Fibroblast of skin of scalp (primary cell): ENCODE measurements around the gene EVC.

Experiments used
- DNase-seq: peaks from one replicate; pipeline ENCODE4 v3.0.0-alpha.2; 2013

Gene EVC

GRCh38 chr4:5757091-5757490, 46.1 kb downstream of the EVC start:
- DNase-seq = no peak

- no peak for DNase-seq
Measured at GRCh38 chr4:5757536-5757935, 46.5 kb downstream of the EVC start.

GRCh38 chr4:5757954-5758353, 47.0 kb downstream of the EVC start:
- DNase-seq = no peak

- peak; percentile 87 for DNase-seq
Measured at GRCh38 chr4:5758741-5759140, 47.7 kb downstream of the EVC start.

GRCh38 chr4:5759236-5760075, 48.5 kb downstream of the EVC start:
- no peak for DNase-seq

GRCh38 chr4:5760246-5760645, 49.2 kb downstream of the EVC start:
- no peak for DNase-seq

GRCh38 chr4:5760936-5761480, 50.0 kb downstream of the EVC start:
- no peak for DNase-seq

DNA sequence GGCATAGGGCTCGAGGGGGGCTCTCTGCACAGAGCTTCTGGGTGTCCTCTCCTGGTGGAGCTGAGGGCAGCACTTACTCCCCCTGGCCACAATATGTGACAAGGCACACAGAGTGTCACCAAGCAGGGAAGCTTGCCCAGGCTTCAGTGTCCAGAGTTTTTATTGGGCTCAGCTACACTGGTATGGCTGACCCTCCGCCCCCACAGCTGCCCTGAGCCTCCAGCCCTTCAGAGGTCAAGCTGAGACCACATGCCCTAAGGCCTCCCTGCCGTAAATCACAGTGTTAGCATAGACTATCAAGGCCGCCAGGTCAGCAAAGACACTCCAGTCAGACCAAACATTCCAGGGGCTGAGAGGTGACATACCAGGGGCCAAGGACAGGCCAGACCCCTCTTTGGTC, 59.0 kb downstream of the EVC start:
- DNase-seq = no peak

DNA sequence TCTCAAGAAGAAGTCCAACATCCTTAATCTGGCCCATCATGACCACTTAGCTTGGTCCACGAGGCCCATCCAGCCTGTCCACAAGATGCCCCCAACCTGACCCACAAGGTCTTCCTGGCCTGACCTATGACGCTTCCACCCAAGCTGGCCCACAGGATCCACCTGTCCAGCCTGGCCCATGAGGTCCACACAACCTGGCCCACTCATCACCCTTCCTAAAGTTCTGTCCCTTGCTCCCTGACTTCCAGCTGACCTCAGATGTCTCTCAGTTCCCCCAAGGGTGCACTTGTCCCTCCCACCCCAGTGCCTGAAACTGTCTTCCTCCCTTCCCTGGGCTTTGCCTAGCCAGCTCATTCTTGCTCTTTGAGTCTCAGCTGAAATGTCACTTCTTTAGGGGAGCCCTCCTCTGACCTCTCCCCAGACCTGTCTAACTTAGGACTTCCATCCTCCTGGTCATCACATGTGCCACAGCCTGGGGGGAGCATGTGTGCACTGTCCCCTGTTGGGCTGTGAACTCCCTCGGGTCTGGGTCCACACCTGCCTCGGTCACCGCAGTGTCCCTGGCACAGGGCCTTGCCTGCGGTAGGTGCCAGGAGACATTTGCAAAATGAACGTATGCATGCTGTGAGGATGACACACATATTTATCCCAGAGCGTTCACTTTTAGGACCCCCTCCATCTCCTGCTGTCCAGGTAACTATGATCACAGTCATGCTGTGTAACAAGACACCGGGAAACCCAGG, 61.7 kb downstream of the EVC start:
- DNase-seq = no peak

- DNase-seq = peak; percentile 33
Measured at GRCh38 chr4:5773271-5773555, 62.2 kb downstream of the EVC start.

GRCh38 chr4:5774416-5775036, 63.5 kb downstream of the EVC start:
- DNase-seq = no peak

- DNase-seq = no peak
Measured at GRCh38 chr4:5776510-5776909, 65.5 kb downstream of the EVC start.

GRCh38 chr4:5780831-5781480, 70.0 kb downstream of the EVC start:
- peak; percentile 66 for DNase-seq

DNA sequence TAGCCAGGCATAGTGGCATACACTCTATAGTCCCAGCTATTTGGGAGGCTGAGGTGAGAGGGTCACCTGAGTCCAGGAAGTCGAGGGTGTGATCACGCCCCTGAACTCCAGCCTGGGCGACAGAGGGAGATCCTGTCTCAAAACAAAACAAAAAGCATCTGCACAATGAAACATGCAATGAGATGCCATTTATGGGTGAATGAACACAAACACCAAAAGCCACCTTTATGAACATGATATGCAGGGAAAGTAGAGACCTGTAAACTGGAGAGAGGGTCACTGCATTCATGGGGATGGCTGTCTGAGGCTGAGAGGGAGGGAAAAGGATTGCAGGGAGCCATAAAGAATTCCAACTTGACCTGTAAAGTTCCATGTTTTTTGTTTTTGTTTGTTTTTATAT, 70.7 kb downstream of the EVC start:
- no peak for DNase-seq

DNA sequence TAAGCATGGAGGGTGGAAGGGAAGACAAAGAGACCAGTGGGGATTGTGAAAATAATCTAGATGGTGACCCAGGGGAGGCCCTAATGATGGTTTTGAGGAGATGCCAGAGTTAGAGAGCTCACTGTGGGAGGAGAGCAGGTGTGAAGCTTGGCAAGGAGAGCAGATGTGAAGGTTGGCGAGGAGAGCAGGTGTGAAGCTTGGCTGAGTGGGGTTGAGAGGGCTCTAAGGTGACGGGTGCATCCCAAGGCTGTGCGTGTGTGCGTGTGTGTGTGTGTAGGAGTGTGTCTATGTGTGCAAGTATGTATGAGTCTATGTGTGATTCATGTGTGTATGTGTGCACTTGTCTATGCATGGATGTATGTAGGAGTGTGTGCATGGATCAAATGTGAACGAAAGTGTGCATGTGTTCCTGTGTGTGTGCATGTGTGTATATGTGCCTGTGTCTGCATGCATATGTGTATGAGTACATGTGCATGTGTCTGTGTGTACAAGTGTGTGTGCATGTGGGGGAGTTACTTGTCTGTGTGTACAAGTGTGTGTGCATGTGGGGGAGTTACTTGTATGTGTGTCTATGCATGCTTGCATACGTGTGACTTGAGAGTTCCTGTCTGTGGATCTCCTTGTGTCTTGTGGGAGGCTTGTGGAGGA, 72.0 kb downstream of the EVC start:
- DNase-seq = no peak

DNA sequence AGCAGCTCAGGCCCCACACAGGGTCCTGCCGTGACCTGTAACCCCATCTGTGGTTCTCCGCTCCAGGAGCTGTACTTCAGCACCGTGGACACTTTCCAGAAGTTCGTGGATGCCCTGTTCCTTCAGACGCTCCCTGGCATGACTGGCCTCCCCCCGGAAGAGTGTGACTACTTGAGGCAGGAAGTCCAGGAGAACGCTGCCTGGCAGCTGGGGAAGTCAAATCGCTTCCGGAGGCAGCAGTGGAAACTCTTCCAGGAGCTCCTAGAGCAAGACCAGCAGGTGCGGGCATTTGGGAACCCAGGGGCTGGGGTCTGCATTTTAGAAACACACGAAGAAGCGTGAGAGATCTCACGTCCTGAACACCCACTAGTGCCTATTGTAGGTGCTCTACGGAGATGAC, 72.5 kb downstream of the EVC start:
- DNase-seq = no peak

GRCh38 chr4:5784021-5784420, 73.0 kb downstream of the EVC start:
- DNase-seq = no peak

GRCh38 chr4:5784960-5785611, 74.1 kb downstream of the EVC start:
- no peak for DNase-seq

DNA sequence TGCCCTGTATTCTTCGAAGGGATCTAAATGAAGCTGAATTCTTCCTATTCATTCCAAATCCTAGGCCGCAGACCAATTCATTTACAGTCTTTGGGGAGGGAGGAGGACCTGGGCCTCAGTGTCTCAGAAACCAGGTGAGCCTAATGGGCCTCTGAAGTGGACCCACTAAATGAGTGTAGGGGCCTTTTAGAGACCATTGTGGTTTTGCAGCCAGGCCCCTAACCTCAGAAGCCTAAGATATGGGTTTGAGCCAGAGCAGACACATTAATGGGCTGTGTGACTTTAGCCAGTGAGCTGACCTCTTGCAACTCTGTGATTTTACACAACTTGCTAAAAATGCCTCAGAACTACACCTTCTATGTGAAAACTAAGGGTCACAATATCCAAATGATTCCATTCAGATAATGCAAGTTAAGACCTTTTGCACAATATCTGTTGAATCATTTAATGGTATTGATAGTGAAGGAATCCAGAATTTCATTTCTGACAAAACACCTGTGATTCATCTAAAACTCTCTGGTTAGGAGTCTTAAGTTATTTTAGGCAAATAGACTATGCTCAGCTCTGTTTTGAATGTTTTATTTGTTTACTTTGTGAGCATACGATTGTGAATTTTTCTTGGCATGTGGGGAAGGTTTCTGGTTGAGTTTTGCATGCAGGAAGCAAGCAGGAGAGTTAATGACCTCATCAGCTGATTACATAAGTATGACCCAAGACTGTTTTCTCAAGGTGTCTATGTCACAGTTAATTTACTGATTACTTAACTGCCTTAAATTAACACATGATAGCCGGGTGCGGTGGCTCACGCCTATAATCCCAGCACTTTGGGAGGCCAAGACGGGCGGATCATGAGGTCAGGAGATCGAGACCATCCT, 75.0 kb downstream of the EVC start:
- peak; percentile 22 for DNase-seq

DNA sequence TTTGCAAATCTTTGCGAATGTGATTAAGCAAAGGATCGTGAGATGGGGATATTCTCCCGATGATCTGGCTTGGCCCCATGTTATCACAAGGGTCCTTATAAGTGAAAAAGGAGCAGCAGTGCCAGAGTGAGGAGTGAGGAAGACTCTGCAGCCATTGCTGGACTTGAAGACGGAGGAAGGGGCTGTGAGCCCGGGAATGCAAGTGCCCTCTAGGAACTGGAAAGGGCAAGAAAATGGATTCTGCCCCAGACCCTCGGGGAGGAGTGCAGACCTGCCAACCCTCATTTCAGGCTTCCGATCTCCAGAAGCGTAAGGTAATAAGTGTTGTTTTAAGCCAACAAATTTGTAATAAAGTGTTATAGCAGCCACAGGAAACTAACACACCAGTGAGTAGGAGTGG, 76.3 kb downstream of the EVC start:
- DNase-seq = no peak

- DNase-seq = no peak
Measured at GRCh38 chr4:5788144-5788543, 77.1 kb downstream of the EVC start.
